ENCODE measurements around the gene STXBP6.
A peak's percentile ranks its signal among the peaks of the same experiment; 100 is the strongest.

Gene STXBP6

DNA sequence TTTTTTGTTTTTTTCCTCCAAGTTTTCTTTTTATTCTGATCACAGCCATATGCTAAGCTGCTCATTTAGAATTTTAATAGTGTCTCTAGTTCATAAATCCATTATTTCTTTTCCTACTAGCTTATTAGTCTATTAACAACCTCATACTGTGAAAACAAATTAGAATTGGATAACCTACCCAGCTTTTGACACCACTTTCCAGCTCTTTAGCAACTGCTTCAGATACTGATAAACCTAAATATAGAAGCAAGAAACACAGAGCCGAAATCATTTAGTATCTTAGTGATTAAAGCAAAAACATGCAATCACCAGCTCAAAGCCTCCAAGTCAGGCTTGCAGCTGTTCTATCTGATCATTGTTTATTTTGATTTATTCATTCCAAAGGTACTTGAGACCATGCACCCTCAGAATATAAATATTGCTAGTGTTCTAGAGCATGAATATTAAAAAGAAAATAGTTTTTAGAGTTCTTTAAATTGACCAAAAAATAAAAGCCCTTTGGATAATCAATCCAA lies 121.5 kb downstream of the STXBP6 start:
- no peaks in the 10 kb centered on the region for H3K27me3 ChIP-seq (ENCODE audit: insufficient read depth, low read length, poor library complexity)
- no peak overlapping the region for H3K18ac ChIP-seq (ENCODE audit: low read length)
- H2BK5ac ChIP-seq (ENCODE audit: low read length), result no peak overlapping the region
- H4K8ac ChIP-seq (ENCODE audit: low read depth, low read length), result no peak overlapping the region
- H2BK120ac ChIP-seq (ENCODE audit: low read depth, low read length), result no peak overlapping the region
- H3K4me3 ChIP-seq (ENCODE audit: low read length), result no peak overlapping the region
- no peaks in the 10 kb centered on the region for H3K79me1 ChIP-seq (ENCODE audit: low read length)
- H3K4ac ChIP-seq (ENCODE audit: low read depth, low read length), result no peak overlapping the region
- H3K27ac ChIP-seq (ENCODE audit: low read depth, low read length), result no peak overlapping the region
- no peak overlapping the region for H4K5ac ChIP-seq (ENCODE audit: low read length)
- no peak overlapping the region for H2AK5ac ChIP-seq (ENCODE audit: low read length)
- no peak overlapping the region for H3K9ac ChIP-seq (ENCODE audit: low read length)
- DNase-seq, result peak; percentile 40
- H3K4me2 ChIP-seq (ENCODE audit: low read length), result no peak overlapping the region
- no peaks in the 10 kb centered on the region for H3K79me2 ChIP-seq (ENCODE audit: control insufficient read depth, insufficient read depth, low read length)
- no peak overlapping the region for H3K23ac ChIP-seq (ENCODE audit: low read length)
- no peaks in the 10 kb centered on the region for H3K36me3 ChIP-seq (ENCODE audit: control insufficient read depth, insufficient read depth, low read length)
- no peak overlapping the region for H3K56ac ChIP-seq (ENCODE audit: low read length)
- no peaks in the 10 kb centered on the region for H3K4me1 ChIP-seq (ENCODE audit: control insufficient read depth, low read depth, low read length)
- no CpG with 5 or more reads among the region's 1 CpG for WGBS (ENCODE audit: extremely low coverage, insufficient coverage, low lambda C conversion rate)
- no peak overlapping the region for H2BK15ac ChIP-seq (replicated peaks; ENCODE audit: low read depth)

DNA sequence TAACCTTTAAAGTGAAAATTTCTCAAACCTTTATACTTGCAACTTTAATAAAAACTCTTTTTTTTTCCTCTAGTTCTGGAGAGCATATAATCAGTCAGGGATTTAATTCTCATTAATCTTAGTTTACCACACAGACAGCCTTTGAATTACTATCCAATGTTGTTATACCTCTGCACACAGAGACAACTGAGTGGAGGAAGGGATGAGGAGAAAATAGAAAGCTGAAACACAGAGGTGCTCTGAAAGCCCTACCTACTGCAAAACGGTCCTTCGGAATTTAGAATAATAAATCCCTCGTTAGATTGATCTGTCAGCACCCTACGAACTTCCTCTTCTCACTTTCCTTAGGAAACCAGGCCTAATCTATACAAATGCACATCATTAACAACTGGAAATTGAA lies 122.1 kb downstream of the STXBP6 start:
- H3K79me2 ChIP-seq (ENCODE audit: control insufficient read depth, insufficient read depth, low read length), result no peaks in the 10 kb centered on the region
- H3K79me1 ChIP-seq (ENCODE audit: low read length), result no peaks in the 10 kb centered on the region
- DNase-seq, result no peak
- H2BK5ac ChIP-seq (ENCODE audit: low read length), result no peak overlapping the region
- no peak overlapping the region for H4K8ac ChIP-seq (ENCODE audit: low read depth, low read length)
- whole genome bisulfite sequencing (ENCODE audit: extremely low coverage, insufficient coverage, low lambda C conversion rate), result no CpG with 5 or more reads among the region's 4 CpGs
- no peak overlapping the region for H2BK15ac ChIP-seq (replicated peaks; ENCODE audit: low read depth)
- H2AK5ac ChIP-seq (ENCODE audit: low read length), result no peak overlapping the region
- no peak overlapping the region for H3K23ac ChIP-seq (ENCODE audit: low read length)
- no peaks in the 10 kb centered on the region for H3K4me1 ChIP-seq (ENCODE audit: control insufficient read depth, low read depth, low read length)
- H3K27ac ChIP-seq (ENCODE audit: low read depth, low read length), result no peak overlapping the region
- no peaks in the 10 kb centered on the region for H3K27me3 ChIP-seq (ENCODE audit: insufficient read depth, low read length, poor library complexity)
- no peak overlapping the region for H3K4me3 ChIP-seq (ENCODE audit: low read length)
- H3K9ac ChIP-seq (ENCODE audit: low read length), result no peak overlapping the region
- no peak overlapping the region for H3K56ac ChIP-seq (ENCODE audit: low read length)
- no peak overlapping the region for H4K5ac ChIP-seq (ENCODE audit: low read length)
- H3K4me2 ChIP-seq (ENCODE audit: low read length), result no peak overlapping the region
- H2BK120ac ChIP-seq (ENCODE audit: low read depth, low read length), result no peak overlapping the region
- no peak overlapping the region for H3K18ac ChIP-seq (ENCODE audit: low read length)
- H3K4ac ChIP-seq (ENCODE audit: low read depth, low read length), result no peak overlapping the region
- H3K36me3 ChIP-seq (ENCODE audit: control insufficient read depth, insufficient read depth, low read length), result no peaks in the 10 kb centered on the region

DNA sequence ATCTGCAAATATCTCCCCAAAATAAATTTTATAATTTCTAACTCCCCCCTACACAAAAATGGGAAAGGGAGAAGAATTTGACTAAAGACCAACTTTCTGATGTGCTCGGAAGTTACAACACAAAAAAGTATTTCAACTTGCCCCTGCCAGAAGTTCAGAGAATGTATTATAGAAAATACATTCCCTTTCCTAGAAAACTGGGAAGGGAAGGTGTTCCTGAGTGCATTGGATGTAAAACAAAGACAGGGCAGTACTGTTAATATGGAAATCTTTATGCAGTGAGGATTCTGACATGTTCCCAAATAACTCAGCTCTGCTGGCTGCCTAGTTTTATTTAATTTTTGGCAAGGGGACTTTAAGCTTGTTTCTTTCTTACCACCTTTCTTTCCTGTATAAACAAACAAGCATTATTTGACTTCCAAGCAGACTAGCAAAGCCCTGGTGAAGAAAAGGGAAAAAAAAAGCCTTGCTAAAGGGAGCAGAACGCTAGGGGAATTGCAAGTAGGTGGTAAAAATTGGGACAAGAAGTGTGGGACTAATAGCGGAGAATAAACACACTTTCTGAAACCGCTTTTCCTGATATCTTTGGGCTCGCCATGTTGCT lies 124.1 kb downstream of the STXBP6 start:
- no peak overlapping the region for H4K8ac ChIP-seq (ENCODE audit: low read depth, low read length)
- H3K18ac ChIP-seq (ENCODE audit: low read length), result peak overlapping the region; percentile 68
- H2AK5ac ChIP-seq (ENCODE audit: low read length), result no peak overlapping the region
- no peak overlapping the region for H3K4me2 ChIP-seq (ENCODE audit: low read length)
- no peaks in the 10 kb centered on the region for H3K36me3 ChIP-seq (ENCODE audit: control insufficient read depth, insufficient read depth, low read length)
- no peaks in the 10 kb centered on the region for H3K79me1 ChIP-seq (ENCODE audit: low read length)
- H3K56ac ChIP-seq (ENCODE audit: low read length), result no peak overlapping the region
- H3K9ac ChIP-seq (ENCODE audit: low read length), result no peak overlapping the region
- no peak overlapping the region for H3K4me3 ChIP-seq (ENCODE audit: low read length)
- H2BK120ac ChIP-seq (ENCODE audit: low read depth, low read length), result no peak overlapping the region
- no peak overlapping the region for H3K23ac ChIP-seq (ENCODE audit: low read length)
- no peak overlapping the region for H3K4ac ChIP-seq (ENCODE audit: low read depth, low read length)
- no peak overlapping the region for H2BK15ac ChIP-seq (replicated peaks; ENCODE audit: low read depth)
- no peaks in the 10 kb centered on the region for H3K4me1 ChIP-seq (ENCODE audit: control insufficient read depth, low read depth, low read length)
- no peaks in the 10 kb centered on the region for H3K79me2 ChIP-seq (ENCODE audit: control insufficient read depth, insufficient read depth, low read length)
- H2BK5ac ChIP-seq (ENCODE audit: low read length), result no peak overlapping the region
- H4K5ac ChIP-seq (ENCODE audit: low read length), result no peak overlapping the region
- WGBS (ENCODE audit: extremely low coverage, insufficient coverage, low lambda C conversion rate), result no CpG with 5 or more reads among the region's 5 CpGs
- DNase-seq, result no peak
- no peak overlapping the region for H3K27ac ChIP-seq (ENCODE audit: low read depth, low read length)
- H3K27me3 ChIP-seq (ENCODE audit: insufficient read depth, low read length, poor library complexity), result no peaks in the 10 kb centered on the region

DNA sequence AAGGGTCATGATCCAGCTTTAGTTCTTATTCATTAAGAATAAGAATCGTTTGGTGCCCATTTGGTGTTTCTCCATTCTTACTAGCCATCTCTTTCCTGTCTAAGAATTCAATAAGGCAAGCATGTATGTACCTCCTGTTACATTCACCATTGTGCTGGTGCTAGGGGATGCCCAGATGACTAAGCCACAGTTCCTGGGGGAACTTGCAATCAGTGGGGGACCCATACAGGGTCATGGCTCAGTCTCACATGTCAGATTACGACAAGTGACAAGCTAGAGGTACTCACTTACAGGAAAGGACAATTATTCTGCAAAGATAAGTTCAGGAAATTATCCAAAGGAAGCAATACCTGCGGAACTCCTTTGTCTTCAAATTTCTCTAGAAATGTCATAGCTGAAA lies 125.4 kb downstream of the STXBP6 start:
- Histone ChIP-seq H3K23ac (ENCODE audit: low read length) (no peak overlapping the region), H4K5ac (ENCODE audit: low read length) (no peak overlapping the region), H2BK5ac (ENCODE audit: low read length) (no peak overlapping the region), H2BK15ac (replicated peaks; ENCODE audit: low read depth) (no peak overlapping the region), H3K79me2 (ENCODE audit: control insufficient read depth, insufficient read depth, low read length) (no peaks in the 10 kb centered on the region), H3K79me1 (ENCODE audit: low read length) (no peaks in the 10 kb centered on the region), H3K4me2 (ENCODE audit: low read length) (no peak overlapping the region), H3K27me3 (ENCODE audit: insufficient read depth, low read length, poor library complexity) (no peaks in the 10 kb centered on the region), H3K56ac (ENCODE audit: low read length) (no peak overlapping the region), H3K4me3 (ENCODE audit: low read length) (no peak overlapping the region), H3K36me3 (ENCODE audit: control insufficient read depth, insufficient read depth, low read length) (no peaks in the 10 kb centered on the region), H3K9ac (ENCODE audit: low read length) (no peak overlapping the region), H3K27ac (ENCODE audit: low read depth, low read length) (no peak overlapping the region), H3K4ac (ENCODE audit: low read depth, low read length) (no peak overlapping the region), H4K8ac (ENCODE audit: low read depth, low read length) (no peak overlapping the region), H3K4me1 (ENCODE audit: control insufficient read depth, low read depth, low read length) (no peaks in the 10 kb centered on the region), H2BK120ac (ENCODE audit: low read depth, low read length) (no peak overlapping the region), H2AK5ac (ENCODE audit: low read length) (no peak overlapping the region), H3K18ac (ENCODE audit: low read length) (no peak overlapping the region)
- DNase-seq, result no peak
- WGBS (ENCODE audit: extremely low coverage, insufficient coverage, low lambda C conversion rate), result no CpG with 5 or more reads among the region's 3 CpGs

DNA sequence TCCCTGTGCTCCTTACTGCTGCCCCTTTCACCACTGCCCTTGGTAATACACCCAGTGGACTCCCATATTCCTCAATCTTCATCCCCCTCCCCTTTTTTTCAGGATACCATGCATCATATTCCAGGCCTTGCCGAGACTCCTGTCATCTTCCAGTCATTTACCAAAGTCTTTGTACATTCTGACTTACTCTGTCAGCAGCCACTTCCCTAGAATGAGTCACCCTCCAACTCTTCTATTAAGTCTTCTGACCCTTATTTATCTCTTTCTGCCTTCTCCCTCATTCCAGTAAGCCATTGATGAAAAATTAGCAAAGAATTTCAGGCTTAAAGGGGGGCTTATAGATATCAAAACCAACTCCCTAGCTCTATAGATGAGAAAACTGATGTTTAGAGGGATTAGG lies 128.0 kb downstream of the STXBP6 start:
- no CpG with 5 or more reads among the region's 1 CpG for WGBS (ENCODE audit: extremely low coverage, insufficient coverage, low lambda C conversion rate)
- no peak overlapping the region for H3K27ac ChIP-seq (ENCODE audit: low read depth, low read length)

More for the DNA sequence above, 128.0 kb downstream of the STXBP6 start:
- Histone ChIP-seq H3K4ac (ENCODE audit: low read depth, low read length) (no peak overlapping the region), H3K79me2 (ENCODE audit: control insufficient read depth, insufficient read depth, low read length) (no peaks in the 10 kb centered on the region), H4K8ac (ENCODE audit: low read depth, low read length) (no peak overlapping the region), H3K4me3 (ENCODE audit: low read length) (no peak overlapping the region), H3K4me1 (ENCODE audit: control insufficient read depth, low read depth, low read length) (no peaks in the 10 kb centered on the region), H3K79me1 (ENCODE audit: low read length) (no peaks in the 10 kb centered on the region), H2AK5ac (ENCODE audit: low read length) (no peak overlapping the region), H3K9ac (ENCODE audit: low read length) (no peak overlapping the region), H3K23ac (ENCODE audit: low read length) (no peak overlapping the region), H3K56ac (ENCODE audit: low read length) (no peak overlapping the region), H2BK15ac (replicated peaks; ENCODE audit: low read depth) (no peak overlapping the region), H2BK5ac (ENCODE audit: low read length) (no peak overlapping the region), H3K27me3 (ENCODE audit: insufficient read depth, low read length, poor library complexity) (no peaks in the 10 kb centered on the region), H3K4me2 (ENCODE audit: low read length) (no peak overlapping the region), H2BK120ac (ENCODE audit: low read depth, low read length) (no peak overlapping the region), H3K18ac (ENCODE audit: low read length) (no peak overlapping the region), H4K5ac (ENCODE audit: low read length) (no peak overlapping the region), H3K36me3 (ENCODE audit: control insufficient read depth, insufficient read depth, low read length) (no peaks in the 10 kb centered on the region)
- DNase-seq, result no peak

Measured in mesendoderm (in vitro differentiated cells).